ENCODE results near the gene NPC1.

Gene NPC1

DNA sequence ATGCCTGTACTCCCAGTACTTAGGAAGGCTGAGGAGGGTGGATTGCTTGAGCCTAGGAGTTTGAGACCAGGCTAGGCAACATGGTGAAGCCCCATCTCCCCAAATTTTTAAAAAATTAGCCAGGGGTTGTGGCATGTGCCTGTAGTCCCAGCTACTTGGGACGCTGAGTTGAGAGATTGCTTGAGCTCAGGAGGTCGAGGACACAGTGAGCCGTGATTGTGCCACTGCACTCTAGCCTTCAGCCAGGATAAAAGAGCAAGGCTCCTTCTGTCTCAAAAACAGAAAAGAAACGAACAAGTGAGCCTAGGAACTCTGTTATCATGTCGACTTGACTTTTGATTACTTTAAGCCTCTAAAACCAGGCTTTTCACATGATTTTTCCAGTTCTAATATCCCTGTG is 13.7 kb downstream of the NPC1 start:
- CTCF ChIA-PET = interaction anchor here (1.0 kb wide), 1 partner anchor 16 kb away, joined by 3 read pairs; no protein-coding TSS in a partner anchor
- DNase-seq = no peak
- H3K4me3 ChIP-seq (ENCODE audit: control insufficient read depth in 1 of 7, extremely low read depth in 1 of 7, insufficient read depth in 4 of 7, low read depth in 2 of 7, low read length in 6 of 7) = no peak overlapping the region
- H3K27ac ChIP-seq (ENCODE audit: insufficient read depth in 1 of 2, low read depth in 1 of 2, low read length in 2 of 2, poor library complexity in 1 of 2, severe bottlenecking in 2 of 2) = no peak overlapping the region
- H3K27me3 ChIP-seq (replicated peaks in 2 of 5; ENCODE audit: control insufficient read depth in 4 of 5, insufficient read depth in 5 of 5, low read length in 4 of 5) = no peaks in the 10 kb centered on the region
- H3K9me3 ChIP-seq (ENCODE audit: control extremely low read depth in 1 of 5, control insufficient read depth in 4 of 5, insufficient read depth in 2 of 5, low read depth in 1 of 5, low read length in 4 of 5) = no peaks in the 10 kb centered on the region
- 100% methylated on average over 3 of the region's 5 CpGs for WGBS (ENCODE audit: insufficient coverage)
- POLR2A ChIA-PET = no interaction called here
- H3K36me3 ChIP-seq (ENCODE audit: control insufficient read depth in 4 of 4, insufficient read depth in 4 of 4, low read length in 3 of 4) = peaks cover 14 to 57% (median 29%) of the 10 kb centered on the region in 4 experiments
- peaks cover 3 to 14% (median 6%) of the 10 kb centered on the region in 4 experiments for H3K4me1 ChIP-seq (ENCODE audit: control extremely low read depth in 1 of 4, control insufficient read depth in 4 of 4, insufficient read depth in 4 of 4, low read length in 3 of 4)

DNA sequence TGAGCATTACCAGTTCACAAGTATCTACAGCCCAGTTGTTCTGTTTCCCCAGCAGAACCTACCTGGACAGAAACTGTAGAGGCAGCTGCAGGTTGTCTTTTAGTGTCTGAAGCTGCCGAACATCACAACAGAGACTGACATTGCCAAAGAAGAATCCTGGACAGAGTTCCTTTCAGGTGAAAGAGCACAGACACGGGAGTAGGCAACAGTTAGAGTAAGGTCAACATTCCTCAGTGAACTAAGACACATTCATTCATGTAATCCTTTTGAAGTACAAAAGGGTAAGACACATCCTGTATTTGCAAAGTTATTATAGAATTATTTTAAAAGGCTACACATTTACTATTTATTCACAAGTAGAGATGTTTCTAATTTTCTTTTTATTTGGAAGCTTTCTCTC is 14.3 kb downstream of the NPC1 start:
- Histone ChIP-seq H3K9me3 (ENCODE audit: control extremely low read depth in 1 of 5, control insufficient read depth in 4 of 5, insufficient read depth in 2 of 5, low read depth in 1 of 5, low read length in 4 of 5) (no peaks in the 10 kb centered on the region), H3K4me3 (ENCODE audit: control insufficient read depth in 1 of 7, extremely low read depth in 1 of 7, insufficient read depth in 4 of 7, low read depth in 2 of 7, low read length in 6 of 7) (no peak overlapping the region), H3K36me3 (ENCODE audit: control insufficient read depth in 4 of 4, insufficient read depth in 4 of 4, low read length in 3 of 4) (peaks cover 14 to 61% (median 32%) of the 10 kb centered on the region in 4 experiments), H3K27me3 (replicated peaks in 2 of 5; ENCODE audit: control insufficient read depth in 4 of 5, insufficient read depth in 5 of 5, low read length in 4 of 5) (no peaks in the 10 kb centered on the region), H3K27ac (ENCODE audit: insufficient read depth in 1 of 2, low read depth in 1 of 2, low read length in 2 of 2, poor library complexity in 1 of 2, severe bottlenecking in 2 of 2) (no peak overlapping the region), H3K4me1 (ENCODE audit: control extremely low read depth in 1 of 4, control insufficient read depth in 4 of 4, insufficient read depth in 4 of 4, low read length in 3 of 4) (peaks cover 3 to 14% (median 6%) of the 10 kb centered on the region in 4 experiments)
- no peak for DNase-seq
- POLR2A ChIA-PET = no interaction called here
- WGBS (ENCODE audit: insufficient coverage) = 80% methylated on average over 1 of the region's 2 CpGs
- CTCF ChIA-PET = interaction anchor here (1.0 to 1.2 kb wide), 2 partner anchors 17 to 243 kb away, joined by 3 read pairs; no protein-coding TSS in a partner anchor

GRCh38 chr18:23570912-23571504 is 15.3 kb downstream of the NPC1 start:
- POLR2A ChIA-PET = no interaction called here

DNA sequence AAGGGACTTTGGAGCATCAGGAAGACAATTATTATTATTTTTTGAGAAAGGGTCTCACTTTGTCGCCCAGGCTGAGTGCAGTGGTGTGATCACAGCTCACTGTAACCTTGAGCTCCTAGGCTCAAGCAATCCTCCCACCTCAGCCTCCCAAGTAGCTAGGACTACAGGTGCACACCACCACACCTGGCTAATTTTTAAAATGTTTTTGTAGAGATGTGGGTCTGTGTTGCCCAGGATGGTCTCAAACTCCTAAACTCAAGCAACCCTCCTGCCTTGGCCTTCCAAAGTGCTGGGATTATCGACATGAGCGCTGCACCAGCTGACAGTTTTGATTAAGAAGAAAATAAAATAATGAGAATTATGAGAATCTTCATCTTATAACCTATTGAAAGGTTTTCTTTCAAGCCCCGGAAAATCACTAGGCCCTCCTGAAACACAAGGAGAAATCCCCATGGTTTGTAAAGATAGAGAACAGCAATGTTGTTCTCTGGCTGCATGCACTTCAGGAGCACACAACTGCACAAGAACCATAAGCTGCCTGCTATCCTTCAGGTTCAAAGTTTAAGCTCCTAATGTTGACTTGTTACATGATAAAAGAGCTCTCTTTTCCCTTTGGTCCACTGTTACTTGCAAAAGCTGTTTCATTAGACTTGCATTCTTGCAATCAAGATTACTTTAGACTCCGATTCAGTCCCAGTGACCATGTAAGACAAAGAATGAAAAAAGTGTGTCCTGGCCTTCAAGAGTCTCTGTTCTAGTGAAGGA is 16.8 kb downstream of the NPC1 start:
- POLR2A ChIA-PET = no interaction called here
- Histone ChIP-seq H3K4me3 (ENCODE audit: control insufficient read depth in 1 of 7, extremely low read depth in 1 of 7, insufficient read depth in 4 of 7, low read depth in 2 of 7, low read length in 6 of 7) (no peak overlapping the region), H3K36me3 (ENCODE audit: control insufficient read depth in 4 of 4, insufficient read depth in 4 of 4, low read length in 3 of 4) (peaks cover 11 to 62% (median 35%) of the 10 kb centered on the region in 4 experiments), H3K27me3 (replicated peaks in 2 of 5; ENCODE audit: control insufficient read depth in 4 of 5, insufficient read depth in 5 of 5, low read length in 4 of 5) (no peaks in the 10 kb centered on the region), H3K27ac (ENCODE audit: insufficient read depth in 1 of 2, low read depth in 1 of 2, low read length in 2 of 2, poor library complexity in 1 of 2, severe bottlenecking in 2 of 2) (no peak overlapping the region), H3K4me1 (ENCODE audit: control extremely low read depth in 1 of 4, control insufficient read depth in 4 of 4, insufficient read depth in 4 of 4, low read length in 3 of 4) (peaks cover 3 to 8% (median 4%) of the 10 kb centered on the region in 4 experiments), H3K9me3 (ENCODE audit: control extremely low read depth in 1 of 5, control insufficient read depth in 4 of 5, insufficient read depth in 2 of 5, low read depth in 1 of 5, low read length in 4 of 5) (no peaks in the 10 kb centered on the region)
- WGBS (ENCODE audit: insufficient coverage) = no CpG with 5 or more reads among the region's 5 CpGs
- CTCF ChIA-PET = interaction anchor here (1.0 to 2.3 kb wide), 6 partner anchors 9 to 53 kb away, joined by 3 to 8 read pairs (median 4); partner anchors contain the start of gene NPC1
- DNase-seq = no peak

More at GRCh38 chr18:23570912-23571504, 15.3 kb downstream of the NPC1 start:
- Histone ChIP-seq H3K36me3 (ENCODE audit: control insufficient read depth in 4 of 4, insufficient read depth in 4 of 4, low read length in 3 of 4) (peaks cover 11 to 66% (median 34%) of the 10 kb centered on the region in 4 experiments), H3K27me3 (replicated peaks in 2 of 5; ENCODE audit: control insufficient read depth in 4 of 5, insufficient read depth in 5 of 5, low read length in 4 of 5) (no peaks in the 10 kb centered on the region), H3K27ac (ENCODE audit: insufficient read depth in 1 of 2, low read depth in 1 of 2, low read length in 2 of 2, poor library complexity in 1 of 2, severe bottlenecking in 2 of 2) (no peak overlapping the region), H3K4me1 (ENCODE audit: control extremely low read depth in 1 of 4, control insufficient read depth in 4 of 4, insufficient read depth in 4 of 4, low read length in 3 of 4) (peaks cover 3 to 14% (median 6%) of the 10 kb centered on the region in 4 experiments), H3K4me3 (ENCODE audit: control insufficient read depth in 1 of 7, extremely low read depth in 1 of 7, insufficient read depth in 4 of 7, low read depth in 2 of 7, low read length in 6 of 7) (no peak overlapping the region), H3K9me3 (ENCODE audit: control extremely low read depth in 1 of 5, control insufficient read depth in 4 of 5, insufficient read depth in 2 of 5, low read depth in 1 of 5, low read length in 4 of 5) (no peaks in the 10 kb centered on the region)
- WGBS (ENCODE audit: insufficient coverage) = no CpG with 5 or more reads among the region's 3 CpGs
- no peak for DNase-seq
- CTCF ChIA-PET = interaction anchor here (1.0 to 1.6 kb wide), 6 partner anchors 15 to 244 kb away, joined by 3 to 5 read pairs (median 3); partner anchors contain the start of gene NPC1

- H3K27me3 ChIP-seq (replicated peaks in 2 of 5; ENCODE audit: control insufficient read depth in 4 of 5, insufficient read depth in 5 of 5, low read length in 4 of 5) = no peaks in the 10 kb centered on the region
- no peaks in the 10 kb centered on the region for H3K9me3 ChIP-seq (ENCODE audit: control extremely low read depth in 1 of 5, control insufficient read depth in 4 of 5, insufficient read depth in 2 of 5, low read depth in 1 of 5, low read length in 4 of 5)
- POLR2A ChIA-PET = no interaction called here
- peaks cover 0 to 2% (median 0%) of the 10 kb centered on the region in 4 experiments for H3K4me1 ChIP-seq (ENCODE audit: control extremely low read depth in 1 of 4, control insufficient read depth in 4 of 4, insufficient read depth in 4 of 4, low read length in 3 of 4)
- H3K4me3 ChIP-seq (ENCODE audit: control insufficient read depth in 1 of 7, extremely low read depth in 1 of 7, insufficient read depth in 4 of 7, low read depth in 2 of 7, low read length in 6 of 7) = no peak overlapping the region
- no peak overlapping the region for H3K27ac ChIP-seq (ENCODE audit: insufficient read depth in 1 of 2, low read depth in 1 of 2, low read length in 2 of 2, poor library complexity in 1 of 2, severe bottlenecking in 2 of 2)
- DNase-seq = no peak
- 93% methylated on average over 5 of the region's 7 CpGs for WGBS (ENCODE audit: insufficient coverage)
- CTCF ChIA-PET = interaction anchor here (2.3 kb wide), 1 partner anchor 10 kb away, joined by 8 read pairs; no protein-coding TSS in a partner anchor
- H3K36me3 ChIP-seq (ENCODE audit: control insufficient read depth in 4 of 4, insufficient read depth in 4 of 4, low read length in 3 of 4) = peaks cover 11 to 62% (median 37%) of the 10 kb centered on the region in 4 experiments
Measured at GRCh38 chr18:23568281-23569138, 17.8 kb downstream of the NPC1 start.

- H3K36me3 ChIP-seq (ENCODE audit: control insufficient read depth in 4 of 4, insufficient read depth in 4 of 4, low read length in 3 of 4) = peaks cover 12 to 60% (median 35%) of the 10 kb centered on the region in 4 experiments
- H3K9me3 ChIP-seq (ENCODE audit: control extremely low read depth in 1 of 5, control insufficient read depth in 4 of 5, insufficient read depth in 2 of 5, low read depth in 1 of 5, low read length in 4 of 5) = no peaks in the 10 kb centered on the region
- H3K27ac ChIP-seq (ENCODE audit: insufficient read depth in 1 of 2, low read depth in 1 of 2, low read length in 2 of 2, poor library complexity in 1 of 2, severe bottlenecking in 2 of 2) = no peak overlapping the region
- no peaks in the 10 kb centered on the region for H3K27me3 ChIP-seq (replicated peaks in 2 of 5; ENCODE audit: control insufficient read depth in 4 of 5, insufficient read depth in 5 of 5, low read length in 4 of 5)
- H3K4me3 ChIP-seq (ENCODE audit: control insufficient read depth in 1 of 7, extremely low read depth in 1 of 7, insufficient read depth in 4 of 7, low read depth in 2 of 7, low read length in 6 of 7) = no peak overlapping the region
- no CpG with 5 or more reads among the region's 3 CpGs for WGBS (ENCODE audit: insufficient coverage)
- H3K4me1 ChIP-seq (ENCODE audit: control extremely low read depth in 1 of 4, control insufficient read depth in 4 of 4, insufficient read depth in 4 of 4, low read length in 3 of 4) = no peaks in the 10 kb centered on the region
- no peak for DNase-seq
- CTCF ChIA-PET = interaction anchor here (1.0 kb wide), 1 partner anchor 15 kb away, joined by 3 read pairs; no protein-coding TSS in a partner anchor
- POLR2A ChIA-PET = no interaction called here
Measured at GRCh38 chr18:23567671-23568070, 18.6 kb downstream of the NPC1 start.

All from common myeloid progenitor, CD34-positive (primary cell).